NCI-H2107 treated with DMSO at 0.1 percent for 48 hours (cell line): ENCODE results near the gene KPNA3.
"Not testable (repeated sequence)": the region's sequence is repeated elsewhere in the genome, so short reads cannot be mapped to it uniquely, and the experiment has no call there.

Experiments used
- DNase-seq: peaks from one replicate; lab custom pipeline; 2025; ENCODE audit not compliant: unreplicated experiment; lab: John Stamatoyannopoulos, UW

Gene KPNA3

GRCh38 chr13:49759503-49759902 is 33.0 kb downstream of the KPNA3 start:
- no peak for DNase-seq

DNA sequence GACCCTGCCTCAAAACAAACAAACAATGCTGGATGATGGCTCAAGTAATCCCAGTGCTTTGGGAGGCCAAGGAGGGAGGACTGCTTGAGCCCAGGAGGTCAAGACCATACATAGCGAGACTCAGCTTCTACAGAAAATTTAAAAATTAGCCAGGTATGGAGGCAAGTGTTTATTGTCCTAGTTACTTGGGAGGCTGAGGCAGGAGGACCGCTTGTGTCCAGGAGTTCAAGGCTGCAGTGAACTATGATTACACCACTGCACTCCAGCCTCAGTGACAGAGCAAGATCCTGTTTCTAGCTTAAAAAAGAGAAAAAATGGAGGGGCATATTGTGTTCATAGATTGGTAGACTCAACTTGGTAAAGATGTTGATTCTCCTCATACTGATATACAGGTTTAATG is 36.2 kb downstream of the KPNA3 start:
- no peak for DNase-seq

GRCh38 chr13:49754146-49754545 is 38.3 kb downstream of the KPNA3 start:
- DNase-seq: no peak

DNA sequence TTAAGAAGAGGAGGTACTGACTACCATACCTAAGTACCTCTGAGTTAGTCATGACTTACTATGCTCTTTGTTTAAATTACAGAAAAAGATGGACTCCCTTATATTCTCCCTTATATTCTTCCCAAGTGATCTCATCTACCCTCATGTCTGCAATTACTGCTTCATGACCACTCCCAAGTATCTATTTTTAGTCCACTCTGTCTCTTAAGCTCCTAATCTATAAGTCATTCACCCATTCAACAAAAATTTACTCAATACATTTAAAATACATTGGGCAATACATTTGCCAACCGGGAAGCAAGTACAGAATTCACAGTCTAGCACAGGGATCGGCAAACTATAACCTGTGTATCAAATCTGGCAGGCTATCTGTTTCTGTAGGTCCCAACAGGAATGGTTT is 42.6 kb downstream of the KPNA3 start:
- DNase-seq: no peak

GRCh38 chr13:49746111-49746510 is 46.4 kb downstream of the KPNA3 start:
- DNase-seq: no peak

DNA sequence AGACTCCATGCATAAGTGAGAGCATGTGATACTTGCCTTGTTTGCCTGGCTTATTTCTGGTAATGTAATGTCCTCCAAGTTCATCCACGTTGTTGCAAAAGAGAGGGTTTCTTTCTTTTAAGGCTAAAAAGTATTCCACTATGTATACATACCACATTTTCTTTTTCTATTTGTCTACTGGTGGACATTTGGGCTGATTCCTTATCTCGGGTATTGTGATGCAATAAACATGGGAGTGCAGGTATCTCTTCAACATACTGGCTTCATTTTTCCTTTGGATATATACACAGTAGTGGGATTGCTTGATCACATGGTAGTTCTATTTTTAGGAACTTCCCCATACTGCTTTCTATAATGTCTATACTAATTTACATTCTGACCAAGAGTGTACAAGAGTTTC is 51.6 kb downstream of the KPNA3 start:
- no peak for DNase-seq

DNA sequence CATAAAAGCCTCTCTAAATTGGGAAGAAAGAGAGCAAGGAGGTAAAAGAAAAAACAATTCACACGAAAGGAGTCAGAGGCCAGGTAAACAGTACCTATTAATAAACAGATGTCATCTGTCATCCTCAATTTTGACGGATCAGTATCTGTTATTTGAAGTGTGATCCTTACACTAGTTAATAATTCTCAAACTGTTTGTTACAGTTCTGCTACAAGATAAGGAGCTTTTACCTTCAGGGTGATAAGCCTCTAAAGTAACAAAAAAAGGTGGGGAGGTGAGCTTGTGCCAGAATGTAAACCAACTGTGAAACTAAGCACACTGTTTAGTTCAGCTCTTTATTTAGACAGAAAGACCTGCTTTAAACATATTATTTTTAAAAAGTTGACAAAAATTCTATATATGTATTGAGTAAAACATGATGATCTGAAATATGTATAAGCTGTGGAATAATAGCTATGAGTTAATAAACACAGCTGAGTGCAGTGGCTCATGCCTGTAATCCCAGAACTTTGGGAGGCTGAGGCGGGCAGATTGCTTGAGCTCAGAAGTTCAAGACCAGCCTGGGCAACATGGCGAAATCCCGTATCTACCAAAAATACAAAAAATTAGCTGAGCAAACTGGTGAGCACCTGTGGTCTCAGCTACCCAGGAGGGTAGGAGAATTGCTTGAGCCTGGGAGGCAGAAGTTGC is 52.8 kb downstream of the KPNA3 start:
- DNase-seq: no peak

GRCh38 chr13:49733181-49733951 is 59.1 kb downstream of the KPNA3 start:
- no peak for DNase-seq

DNA sequence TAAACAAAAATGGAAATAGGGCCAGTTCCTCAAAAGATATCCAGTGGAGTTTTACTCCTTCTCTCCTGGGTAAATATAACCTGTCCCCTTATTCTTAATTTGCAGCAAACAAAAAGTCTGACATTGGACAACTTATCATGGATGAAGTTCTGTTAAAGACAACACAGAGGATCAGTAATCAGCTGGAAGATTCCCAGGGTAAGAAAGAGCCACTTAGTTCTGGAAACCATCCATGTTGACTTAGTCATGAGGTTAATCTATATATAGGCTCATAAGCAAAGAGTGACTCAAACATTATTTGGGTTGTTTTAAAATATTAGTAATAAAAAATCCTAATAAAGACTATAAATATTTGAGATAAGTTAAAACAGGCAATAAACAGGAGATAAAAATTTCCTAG is 60.7 kb downstream of the KPNA3 start:
- no peak for DNase-seq

GRCh38 chr13:49716615-49717014 is 75.9 kb downstream of the KPNA3 start:
- DNase-seq: no peak

DNA sequence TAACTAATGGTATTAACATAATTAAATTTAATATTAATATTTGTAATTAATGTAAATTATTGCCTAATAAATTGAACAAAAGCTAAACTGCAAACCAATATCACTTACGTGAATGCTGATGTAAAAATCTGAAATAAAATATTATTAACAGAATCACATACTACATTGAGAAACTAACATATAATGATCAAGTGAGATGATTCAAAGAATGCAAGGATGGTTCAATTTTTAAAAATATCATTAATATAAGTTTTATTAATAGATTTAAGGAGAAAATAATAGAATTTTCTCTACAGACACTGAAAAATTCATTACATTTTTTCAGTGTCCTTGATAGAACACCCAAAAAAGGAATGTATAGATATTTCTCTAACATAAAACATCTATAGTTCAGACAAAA is 77.7 kb downstream of the KPNA3 start:
- DNase-seq: no peak

DNA sequence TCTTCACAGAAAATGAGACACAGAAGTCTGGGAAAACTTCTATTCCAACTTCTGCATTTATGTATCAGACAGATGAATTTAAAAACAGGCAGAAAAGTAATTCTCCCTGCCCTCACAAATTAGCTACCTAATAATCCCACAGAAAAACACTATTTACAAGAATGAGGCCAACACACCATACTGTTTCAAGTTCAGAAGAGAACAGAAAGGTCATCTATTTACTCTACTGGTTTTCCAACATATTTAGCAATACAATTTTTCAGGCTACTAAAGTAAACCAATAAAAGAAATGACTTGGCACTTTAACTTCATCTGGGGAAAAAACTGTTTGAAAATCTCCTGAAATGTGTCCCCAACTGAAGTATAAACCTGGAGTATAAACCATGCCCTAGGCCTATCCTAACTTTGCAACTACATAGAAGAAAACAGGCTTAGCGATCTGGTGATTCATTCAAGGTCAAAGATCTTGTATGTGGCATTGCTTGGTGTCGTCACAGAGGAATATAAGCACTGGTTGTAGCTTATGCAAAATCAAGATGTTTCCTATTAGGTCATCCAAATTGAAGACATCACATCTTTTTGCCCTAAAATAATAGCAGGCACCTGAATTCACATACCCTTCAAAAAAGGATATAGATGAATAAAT is 81.1 kb downstream of the KPNA3 start:
- DNase-seq: no peak

DNA sequence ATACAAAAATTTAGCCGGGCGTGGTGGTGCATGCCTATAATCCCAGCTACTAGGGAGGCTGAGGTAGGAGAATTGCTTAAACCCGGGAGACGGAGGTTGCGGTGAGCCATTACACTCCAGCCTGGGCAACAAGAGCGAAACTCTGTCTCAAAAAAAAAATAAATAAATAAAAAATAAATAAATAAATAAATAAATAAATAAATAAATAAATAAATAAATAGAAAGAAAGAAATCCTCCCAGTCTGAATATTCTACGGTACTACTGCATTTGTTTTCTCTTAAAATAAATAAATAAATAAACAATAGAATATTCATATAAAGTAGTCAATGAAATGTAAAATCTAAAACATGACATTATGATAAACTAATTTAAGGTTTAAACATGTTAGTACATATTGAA is 88.2 kb downstream of the KPNA3 start:
- not testable (repeated sequence) for DNase-seq

DNA sequence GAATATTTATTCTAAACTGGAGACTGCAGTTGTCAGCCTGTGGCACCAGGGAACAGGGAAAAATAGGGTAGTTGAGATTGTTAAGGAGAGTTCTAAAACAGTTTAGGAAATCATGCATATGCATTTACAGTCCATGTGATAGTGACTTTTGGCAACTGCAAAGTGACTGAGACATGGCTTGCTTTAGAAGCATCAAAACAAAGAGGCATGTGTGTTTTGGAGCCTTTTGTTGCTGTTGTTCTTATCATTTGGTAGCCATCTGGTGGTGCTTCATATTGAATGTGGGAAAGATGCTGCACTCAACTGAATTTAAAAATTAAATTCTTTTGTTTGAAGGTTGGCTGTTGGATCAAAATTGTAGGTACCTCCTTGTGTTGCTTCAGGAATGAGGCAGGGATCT is 91.0 kb downstream of the KPNA3 start:
- DNase-seq: no peak

DNA sequence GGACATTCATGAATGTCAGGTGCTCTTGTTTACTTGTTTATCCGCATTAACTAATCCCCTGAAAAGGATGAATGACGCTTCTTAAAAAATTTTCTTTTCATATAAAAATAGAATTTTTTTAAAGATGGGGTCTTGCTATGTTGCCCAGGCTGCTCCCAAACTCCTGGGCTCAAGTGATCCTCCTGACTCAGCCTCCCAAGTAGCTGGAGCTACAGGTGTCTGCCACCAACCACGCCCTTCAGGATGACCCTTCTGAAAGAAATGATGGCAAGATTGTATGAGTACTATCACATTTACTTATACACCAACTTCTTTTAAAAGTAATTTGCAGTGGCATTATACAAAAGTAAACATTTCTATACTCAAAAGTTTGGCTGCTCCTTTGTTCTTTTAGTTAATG is 95.0 kb downstream of the KPNA3 start:
- DNase-seq: no peak

- no peak for DNase-seq
Observed at GRCh38 chr13:49694446-49694845, 98.0 kb downstream of the KPNA3 start.

DNA sequence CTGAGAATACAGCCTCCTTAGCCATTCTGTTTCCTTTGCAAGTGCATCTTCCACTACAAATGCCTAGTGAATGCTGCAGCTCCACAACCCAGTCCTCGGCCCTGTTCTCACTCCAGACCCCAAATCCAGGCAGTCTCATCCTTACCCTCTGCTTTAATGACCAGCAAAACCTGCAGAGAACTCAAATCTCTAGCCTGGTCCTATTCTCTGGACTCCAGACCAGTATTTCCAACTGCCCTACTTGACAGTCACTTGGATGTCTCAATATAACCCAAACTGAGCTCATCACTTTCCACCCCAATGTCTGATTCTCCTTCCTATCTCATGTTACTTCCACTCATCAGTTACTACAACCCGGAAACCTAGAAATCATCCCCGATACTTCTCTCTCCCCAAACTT is 98.6 kb downstream of the KPNA3 start:
- DNase-seq: no peak

DNA sequence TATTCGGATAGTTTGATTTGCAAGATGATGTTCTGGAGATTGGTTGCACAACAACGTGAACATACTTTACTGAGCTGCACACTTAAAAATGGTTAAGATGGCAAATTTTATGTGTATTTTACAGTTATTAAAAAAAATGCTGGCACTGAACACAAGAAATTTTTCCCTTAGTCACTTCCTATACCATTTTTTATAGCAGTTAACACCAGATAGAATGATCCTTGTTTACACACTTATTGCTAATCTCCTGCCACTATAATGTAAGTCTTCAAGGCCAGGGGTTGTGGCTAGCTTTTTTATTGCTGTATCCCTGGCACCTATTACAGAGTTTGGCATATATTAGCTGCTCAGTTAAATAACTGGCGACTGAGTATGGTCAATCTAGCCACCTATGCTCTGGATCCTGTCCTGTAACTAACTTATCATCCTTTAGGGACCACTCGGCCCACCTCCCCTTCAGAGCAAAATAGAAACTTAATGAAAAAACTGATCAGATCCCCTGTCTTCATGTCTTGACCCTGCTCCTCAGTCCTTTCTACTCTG is 99.2 kb downstream of the KPNA3 start:
- no peak for DNase-seq

- DNase-seq: peak; percentile 45
Observed at GRCh38 chr13:49690995-49691784, 101.3 kb downstream of the KPNA3 start, which contains the start of gene EBPL. EBPL (minus strand) TSS chr13:49691486; CDS start chr13:49691424, 62 bp downstream.

DNA sequence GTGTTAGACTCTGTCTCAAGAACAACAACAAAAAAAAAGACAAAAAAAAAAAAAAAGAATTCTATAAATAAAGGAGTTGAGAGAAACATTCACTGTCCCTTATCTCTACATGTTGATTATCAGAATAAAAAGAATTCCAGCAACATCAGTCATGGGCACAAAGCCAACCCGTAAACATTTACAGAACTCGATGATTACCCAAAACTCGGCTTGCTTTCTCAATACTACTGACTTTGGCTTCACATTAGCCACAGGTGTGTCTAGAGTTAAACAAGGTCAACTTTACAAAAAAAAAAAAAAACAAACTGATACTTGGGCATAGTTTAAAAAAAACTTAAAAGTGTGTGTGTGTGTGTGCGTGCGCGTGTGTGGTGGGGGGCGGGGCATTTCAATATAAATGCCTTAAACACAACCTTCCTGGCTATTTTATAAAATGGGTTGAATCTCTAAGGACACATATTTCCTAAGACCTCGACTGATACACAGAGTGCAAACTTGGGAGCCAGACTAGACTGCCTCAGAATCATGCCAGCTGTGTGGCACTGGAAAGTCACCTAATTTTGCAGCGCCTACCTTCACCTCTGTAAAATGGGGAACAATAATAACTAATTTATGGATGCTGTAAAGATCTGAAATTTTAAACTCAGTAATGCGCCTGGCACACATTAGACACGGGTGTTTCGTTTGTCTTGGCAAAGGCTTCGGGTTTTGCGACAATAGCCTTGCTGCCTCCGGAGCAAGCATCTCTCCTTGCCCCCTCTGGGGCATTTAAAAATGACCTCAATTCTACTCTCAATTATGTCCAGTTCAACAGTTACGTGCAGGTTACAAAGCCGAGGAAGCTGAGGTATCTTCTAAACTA is 102.1 kb downstream of the KPNA3 start:
- no peak for DNase-seq
